Measurements from ENCODE around the gene BRAF.

BRAF gene

GRCh38 chr7:140940898-140941297, 16.2 kb upstream of the BRAF start:
- no peak for ATAC-seq
- TF ChIP-seq CSRNP3 (CRISPR knock-in tag; IDR thresholded peaks at IDR 0.05) (no peak), OSR1 (CRISPR knock-in tag; IDR thresholded peaks at IDR 0.05) (no peak), RARB (CRISPR knock-in tag; IDR thresholded peaks at IDR 0.05) (no peak), TCF4 (CRISPR knock-in tag; IDR thresholded peaks at IDR 0.05; ENCODE audit: borderline replicate concordance) (no peak), BACH2 (CRISPR knock-in tag; IDR thresholded peaks at IDR 0.05; ENCODE audit: borderline replicate concordance) (no peak), CREB5 (CRISPR knock-in tag; IDR thresholded peaks at IDR 0.05; ENCODE audit: low read depth) (no peak), ARNTL (CRISPR knock-in tag; IDR thresholded peaks at IDR 0.05; ENCODE audit: borderline replicate concordance, low read depth) (no peak), TSHZ2 (CRISPR knock-in tag; IDR thresholded peaks at IDR 0.05) (no peak), ZNF70 (CRISPR knock-in tag; IDR thresholded peaks at IDR 0.05) (no peak), PATZ1 (CRISPR knock-in tag; IDR thresholded peaks at IDR 0.05; ENCODE audit: borderline replicate concordance) (no peak), ZNF8 (CRISPR knock-in tag; IDR thresholded peaks at IDR 0.05) (no peak), ZFP3 (CRISPR knock-in tag; IDR thresholded peaks at IDR 0.05) (no peak), ZFP30 (CRISPR knock-in tag; IDR thresholded peaks at IDR 0.05) (no peak), TOX (CRISPR knock-in tag; IDR thresholded peaks at IDR 0.05; ENCODE audit: borderline replicate concordance) (no peak), GLIS3 (CRISPR knock-in tag; IDR thresholded peaks at IDR 0.05) (no peak), ESRRG (CRISPR knock-in tag; IDR thresholded peaks at IDR 0.05) (no peak), ZC3H10 (CRISPR knock-in tag; IDR thresholded peaks at IDR 0.05) (no peak), SNAI2 (CRISPR knock-in tag; IDR thresholded peaks at IDR 0.05) (no peak)

- ATAC-seq: no peak
- TF ChIP-seq CREB5 (CRISPR knock-in tag; IDR thresholded peaks at IDR 0.05; ENCODE audit: low read depth) (no peak), BACH2 (CRISPR knock-in tag; IDR thresholded peaks at IDR 0.05; ENCODE audit: borderline replicate concordance) (no peak), ZFP3 (CRISPR knock-in tag; IDR thresholded peaks at IDR 0.05) (no peak), TSHZ2 (CRISPR knock-in tag; IDR thresholded peaks at IDR 0.05) (no peak), ZNF70 (CRISPR knock-in tag; IDR thresholded peaks at IDR 0.05) (no peak), PPARA (CRISPR knock-in tag; IDR thresholded peaks at IDR 0.05; ENCODE audit: borderline replicate concordance) (no peak), PATZ1 (CRISPR knock-in tag; IDR thresholded peaks at IDR 0.05; ENCODE audit: borderline replicate concordance) (no peak), ESRRG (CRISPR knock-in tag; IDR thresholded peaks at IDR 0.05) (no peak), TCF4 (CRISPR knock-in tag; IDR thresholded peaks at IDR 0.05; ENCODE audit: borderline replicate concordance) (no peak), ZNF8 (CRISPR knock-in tag; IDR thresholded peaks at IDR 0.05) (no peak), ZNF565 (CRISPR knock-in tag; conservative IDR thresholded peaks at IDR 0.05; ENCODE audit: low read depth) (no peak), SNAI2 (CRISPR knock-in tag; IDR thresholded peaks at IDR 0.05) (no peak), RARB (CRISPR knock-in tag; IDR thresholded peaks at IDR 0.05) (no peak), ZC3H10 (CRISPR knock-in tag; IDR thresholded peaks at IDR 0.05) (no peak), POU6F1 (CRISPR knock-in tag; IDR thresholded peaks at IDR 0.05; ENCODE audit: borderline replicate concordance, low read depth) (no peak)
Observed at GRCh38 chr7:140937702-140938264, 13.1 kb upstream of the BRAF start.
